SK-N-MC (cell line): ENCODE measurements around the gene CDH11.

Experiments used
- EZH2 ChIP-seq: fragments of 200-600 bp; sonication (generic); IDR thresholded peaks from one replicate; pipeline ENCODE4 v1.6.1; 2017; ENCODE audit warnings: antibody characterized with exemption
- FOXP2 ChIP-seq: optimal IDR thresholded peaks from 2 replicates; pipeline ENCODE3; 2011; ENCODE audit warnings: mild to moderate bottlenecking, moderate library complexity; ENCODE audit not compliant: insufficient read depth; ENCODE audit errors: extremely low read length, control extremely low read depth
- POLR2AphosphoS5 ChIP-seq: IDR thresholded peaks from 2 replicates; pipeline ENCODE4 v1.6.1; 2012; ENCODE audit warnings: mild to moderate bottlenecking, low read depth, low read length, borderline replicate concordance

- TF ChIP-seq POLR2AphosphoS5 (no peak), EZH2 (no peak), FOXP2 (no peak)
Observed at GRCh38 chr16:65106757-65107156, 15.1 kb downstream of the CDH11 start.
